SKM-1 (cell line): Measurements from ENCODE around the gene RPAP2.
"Not testable (repeated sequence)": the region's sequence is repeated elsewhere in the genome, so short reads cannot be mapped to it uniquely, and the experiment has no call there.

Experiments
- DNase-seq: peaks from one replicate; lab custom pipeline; 2025; ENCODE audit not compliant: unreplicated experiment; lab: John Stamatoyannopoulos, UW

RPAP2 gene

DNA sequence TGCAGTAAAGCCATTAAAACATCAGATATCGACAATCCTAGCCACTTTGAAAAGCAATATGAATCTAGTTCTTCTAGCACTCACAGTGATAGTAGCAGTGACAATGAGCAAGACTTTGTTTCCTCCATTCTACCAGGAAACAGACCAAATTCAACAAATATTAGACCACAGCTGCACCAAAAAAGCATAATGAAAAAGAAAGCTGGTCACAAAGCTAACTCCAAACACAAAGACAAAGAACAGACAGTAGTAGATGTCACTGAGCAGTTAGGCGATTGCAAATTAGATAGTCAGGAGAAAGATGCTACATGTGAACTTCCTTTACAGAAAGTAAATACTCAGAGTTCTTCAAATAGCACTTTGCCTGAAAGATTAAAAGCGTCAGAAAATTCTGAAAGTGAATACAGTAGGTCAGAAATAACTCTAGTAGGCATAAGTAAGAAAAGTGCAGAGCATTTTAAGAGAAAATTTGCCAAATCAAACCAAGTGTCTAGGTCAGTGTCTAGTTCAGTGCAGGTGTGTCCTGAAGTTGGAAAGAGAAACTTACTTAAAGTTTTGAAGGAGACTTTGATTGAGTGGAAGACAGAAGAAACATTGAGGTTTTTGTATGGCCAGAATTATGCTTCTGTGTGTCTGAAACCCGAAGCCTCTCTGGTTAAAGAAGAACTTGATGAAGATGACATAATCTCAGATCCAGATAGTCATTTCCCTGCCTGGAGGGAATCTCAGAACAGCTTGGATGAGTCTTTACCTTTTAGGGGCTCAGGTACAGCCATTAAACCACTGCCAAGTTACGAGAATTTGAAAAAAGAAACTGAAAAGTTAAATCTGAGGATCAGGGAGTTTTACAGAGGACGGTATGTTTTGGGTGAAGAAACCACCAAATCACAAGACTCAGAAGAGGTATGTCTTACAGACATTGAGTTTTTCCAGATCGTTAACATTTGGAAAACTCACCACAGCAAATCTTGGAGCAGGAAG is 24.9 kb downstream of the RPAP2 start:
- no peak for DNase-seq

DNA sequence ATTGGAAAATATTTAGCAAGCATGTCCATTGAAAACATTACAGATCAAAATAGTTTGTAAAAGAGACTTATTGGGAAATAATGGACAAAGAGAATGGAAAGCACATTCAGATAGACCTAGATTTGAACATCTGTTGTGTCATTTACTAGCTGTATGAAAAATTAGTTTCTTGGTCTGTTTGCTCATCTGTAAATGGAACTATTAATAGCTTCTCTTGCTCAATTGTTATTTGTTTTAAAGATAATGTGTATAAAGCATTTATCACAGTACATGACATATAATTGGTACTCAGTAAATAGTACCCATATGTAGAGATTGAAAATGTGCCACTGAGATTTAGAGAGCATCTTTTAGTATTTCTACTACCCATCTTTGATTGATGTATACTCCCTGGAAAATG is 25.9 kb downstream of the RPAP2 start:
- DNase-seq = no peak

DNA sequence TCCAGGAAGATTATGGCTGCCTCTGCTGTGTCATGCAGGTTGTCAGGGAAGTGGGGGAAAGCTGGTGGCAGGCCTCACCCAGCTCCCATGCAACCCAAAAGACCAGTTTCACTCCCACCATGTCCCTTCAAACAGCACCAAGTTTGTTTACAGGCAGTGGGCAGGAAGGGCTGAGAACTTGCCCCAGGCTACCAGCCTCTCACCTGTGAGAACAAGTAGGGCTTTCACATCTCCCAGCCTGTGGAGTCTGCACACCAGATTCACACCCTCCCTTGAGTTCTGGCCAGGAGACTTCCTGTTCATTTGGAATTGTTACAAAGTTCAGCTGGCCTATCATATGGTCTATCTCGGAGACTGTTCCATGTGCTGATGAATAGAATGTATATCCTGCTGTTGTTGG is 27.8 kb downstream of the RPAP2 start:
- DNase-seq = no peak

DNA sequence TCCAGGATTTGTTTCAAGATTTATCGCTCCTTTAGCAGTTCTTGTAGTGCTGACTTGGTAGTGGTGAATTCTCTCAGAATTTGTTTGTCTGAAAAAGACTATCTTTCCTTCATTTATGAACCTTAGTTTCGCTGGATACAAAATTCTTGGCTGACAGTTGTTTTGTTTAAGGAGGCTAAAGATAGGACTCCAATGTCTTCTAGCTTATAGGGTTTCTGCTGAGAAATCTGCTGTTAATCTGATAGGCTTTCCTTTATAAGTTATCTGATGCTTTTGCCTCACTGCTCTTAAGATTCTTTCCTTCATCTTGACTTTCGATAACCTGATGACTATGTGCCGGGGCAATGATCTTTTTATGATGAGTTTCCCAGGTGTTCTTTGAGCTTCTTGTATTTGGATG is 28.9 kb downstream of the RPAP2 start:
- no peak for DNase-seq

DNA sequence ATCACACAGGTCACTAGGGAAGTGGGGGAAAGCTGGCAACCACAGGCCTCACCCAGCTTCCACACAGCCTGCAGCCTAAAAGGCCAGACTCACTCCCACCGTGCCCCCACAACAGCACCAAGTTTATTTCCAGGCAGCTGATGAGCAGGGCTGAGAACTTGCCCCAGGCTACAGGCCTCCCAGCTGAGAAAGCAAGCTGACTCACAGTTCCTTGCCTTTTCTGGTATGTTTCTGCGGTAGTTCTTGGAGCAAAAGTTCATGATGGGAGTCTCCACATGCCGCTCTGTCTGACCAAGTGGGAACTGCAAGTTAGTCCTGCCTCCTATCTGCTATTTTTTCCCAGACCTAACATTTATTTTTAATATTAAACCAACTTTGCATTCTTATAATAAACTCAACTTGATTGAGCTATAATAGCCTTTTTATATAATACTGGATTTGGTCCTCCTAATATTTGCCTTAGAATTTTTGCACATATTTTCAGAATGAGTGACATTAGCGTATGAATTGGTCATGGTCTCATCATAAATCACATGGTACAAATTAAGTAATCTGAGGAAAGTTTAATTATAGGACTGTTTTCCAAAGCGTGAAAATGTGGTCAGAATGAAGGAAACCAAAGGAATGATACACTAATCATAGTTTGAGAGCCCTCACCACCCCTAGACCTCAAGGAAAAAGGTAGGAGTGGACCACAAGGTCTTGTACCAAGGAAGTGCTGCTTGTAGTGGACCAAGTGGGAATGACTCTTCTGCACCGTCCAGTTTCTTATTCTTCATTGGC is 30.7 kb downstream of the RPAP2 start:
- no peak for DNase-seq

DNA sequence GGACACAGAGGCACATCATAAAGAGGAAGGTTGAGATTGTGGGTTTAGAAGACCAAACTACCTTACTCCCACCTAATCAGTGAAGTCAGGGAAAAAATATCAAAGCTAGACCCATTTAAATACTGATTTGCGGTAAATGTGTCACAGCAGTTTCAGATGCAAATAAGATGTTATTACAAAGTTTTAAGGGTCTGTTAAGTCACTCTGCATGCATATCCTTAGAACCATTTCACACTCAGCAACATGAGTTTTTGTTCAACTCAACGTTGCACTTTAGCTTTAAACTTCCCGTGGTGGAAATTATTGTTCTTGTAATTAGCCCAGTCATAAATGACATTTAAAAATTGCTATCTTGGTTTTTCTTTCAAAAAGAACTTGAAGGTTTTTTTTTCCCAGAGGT is 34.8 kb downstream of the RPAP2 start:
- no peak for DNase-seq

DNA sequence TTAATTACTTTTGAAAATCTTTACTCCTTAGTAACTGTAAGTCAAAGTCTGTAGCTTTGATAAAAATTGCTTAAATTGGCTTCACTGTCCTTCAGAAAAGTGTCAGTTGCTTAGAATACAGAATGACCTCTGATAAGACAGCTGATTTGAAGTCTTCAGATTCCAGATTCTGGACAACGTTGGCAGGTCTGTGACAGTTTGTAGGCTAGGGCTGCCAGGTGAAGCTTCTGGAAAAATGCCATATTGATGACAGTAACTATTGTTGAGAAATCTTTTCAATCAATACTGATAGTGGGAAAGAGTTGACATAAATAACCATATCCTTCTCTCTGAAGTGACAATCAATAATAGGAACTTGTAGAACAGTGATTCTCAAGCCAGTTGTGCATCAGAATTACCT is 41.3 kb downstream of the RPAP2 start:
- DNase-seq = no peak

DNA sequence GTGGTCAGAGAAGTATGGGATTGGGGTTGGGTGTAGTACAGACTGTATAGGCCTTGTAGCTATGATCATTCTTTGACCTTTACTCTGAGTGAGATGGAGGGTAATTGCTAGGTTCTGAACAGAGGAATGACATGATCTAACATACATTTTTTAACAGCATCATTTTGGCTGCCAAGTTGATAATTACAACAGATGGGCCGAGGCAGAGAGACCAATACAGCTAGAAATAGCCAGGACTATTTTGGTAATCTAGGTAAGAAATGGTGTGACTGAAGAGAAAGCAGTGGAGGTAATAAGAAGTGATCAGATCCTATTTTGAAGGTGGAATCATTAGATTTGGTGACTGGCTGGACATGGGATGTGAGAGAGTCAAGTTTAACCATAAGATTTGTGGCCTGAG is 43.5 kb downstream of the RPAP2 start:
- no peak for DNase-seq

DNA sequence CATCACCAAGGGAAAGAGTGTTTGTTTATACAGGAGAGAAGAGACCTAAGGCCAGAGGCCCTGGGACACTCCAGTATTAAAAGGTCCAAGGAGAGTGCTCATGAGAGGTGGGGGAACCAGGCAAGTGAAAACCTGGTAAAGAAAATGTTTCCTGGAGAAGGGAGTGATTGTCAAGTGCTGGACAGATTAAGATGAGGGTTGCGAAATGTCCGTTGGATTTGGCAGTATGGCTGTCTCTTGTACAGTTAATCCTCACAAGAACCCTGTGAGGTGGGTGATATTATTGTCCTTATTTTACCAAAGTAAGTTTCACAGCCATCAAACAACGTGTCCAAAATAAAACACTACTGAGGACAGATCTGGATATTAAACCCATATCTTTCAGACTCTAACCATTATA is 44.2 kb downstream of the RPAP2 start:
- DNase-seq = no peak

DNA sequence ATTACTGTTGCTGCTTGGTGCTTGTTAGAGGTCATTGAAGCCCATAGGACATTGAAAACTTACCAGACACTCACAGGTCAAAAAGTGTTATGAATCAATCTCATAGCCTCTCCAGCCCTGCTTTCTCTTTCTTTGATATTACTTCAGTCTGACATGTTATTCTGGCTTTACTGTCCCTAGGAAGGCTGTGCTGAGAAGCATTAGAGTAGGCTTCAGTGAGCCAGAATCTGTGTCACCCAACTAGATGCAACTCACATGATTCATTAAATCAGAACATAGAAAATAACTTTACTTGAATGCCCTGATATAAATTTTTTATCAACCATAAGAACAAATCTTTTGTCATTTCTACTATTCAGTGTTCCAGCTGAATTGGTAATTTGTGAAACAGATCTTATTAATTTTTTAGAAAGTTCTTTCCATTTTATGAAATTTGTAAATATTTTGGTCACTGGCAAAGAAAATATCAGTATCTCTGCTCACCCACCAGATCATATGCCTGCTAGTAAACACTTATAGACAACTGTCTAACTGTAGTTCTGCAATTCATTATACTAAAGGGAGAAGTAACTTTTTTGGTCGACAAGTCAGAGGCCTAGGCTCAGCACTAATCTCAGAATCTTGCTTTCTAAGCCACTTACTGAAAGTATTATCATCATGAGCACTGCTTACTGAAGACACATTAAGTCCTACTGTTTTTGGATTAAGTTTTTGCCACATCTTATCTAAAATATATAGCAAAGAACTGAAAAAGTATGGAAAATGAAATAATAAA is 48.2 kb downstream of the RPAP2 start:
- DNase-seq = no peak

DNA sequence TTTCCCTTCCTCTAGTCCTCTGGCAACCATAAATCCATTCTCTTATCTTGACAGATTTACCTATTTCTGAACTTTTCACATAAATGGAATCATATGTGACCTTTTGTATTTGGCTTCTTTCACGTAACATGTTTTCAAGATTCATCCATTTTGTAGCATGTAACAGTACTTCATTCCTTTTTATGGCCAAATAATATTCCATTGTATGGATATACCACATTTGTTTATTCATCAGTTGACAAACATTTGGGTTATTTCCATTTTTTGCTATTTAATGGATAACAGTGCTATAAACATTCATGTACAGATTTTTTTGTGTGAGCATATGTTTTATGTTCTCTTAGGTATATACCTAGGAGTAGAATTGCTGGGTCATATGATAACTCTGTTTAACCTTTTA is 54.0 kb downstream of the RPAP2 start:
- no peak for DNase-seq

DNA sequence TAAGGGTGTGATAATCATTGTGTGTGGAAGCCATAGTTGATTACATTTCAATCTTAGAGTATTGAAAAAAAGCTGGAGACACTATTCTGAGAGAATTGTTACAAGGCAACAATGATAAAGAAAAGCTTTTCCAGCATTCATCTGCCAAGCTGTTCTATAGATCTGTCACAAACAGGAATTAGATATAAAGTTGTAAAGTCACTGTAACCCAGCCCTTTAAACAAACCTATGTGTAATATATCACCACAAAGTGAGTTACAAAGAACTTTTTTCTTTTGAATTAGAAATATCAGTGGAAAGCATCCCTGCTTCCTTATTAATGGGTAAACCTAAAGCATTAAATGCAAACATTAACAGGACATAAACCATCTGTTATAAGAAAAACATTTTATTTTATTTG is 55.4 kb downstream of the RPAP2 start:
- no peak for DNase-seq

DNA sequence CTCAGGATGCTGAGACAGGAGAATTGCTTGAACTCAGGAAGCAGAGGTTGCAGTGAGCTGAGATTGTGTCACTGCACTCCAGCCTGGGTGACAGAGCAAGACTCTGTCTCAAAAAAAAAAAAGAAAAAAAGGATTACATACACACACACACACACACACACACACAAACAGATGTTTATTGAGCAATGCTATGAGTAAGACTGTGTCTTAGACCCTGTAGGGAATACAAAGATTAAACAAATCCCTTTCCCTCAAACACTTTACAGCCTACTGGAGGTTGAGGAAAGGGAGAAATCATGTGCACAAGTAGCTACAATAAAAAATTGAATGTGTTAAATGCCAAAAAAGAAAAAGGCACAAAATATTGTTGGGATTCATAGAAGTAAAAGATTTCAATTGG is 58.1 kb downstream of the RPAP2 start:
- DNase-seq = no peak

DNA sequence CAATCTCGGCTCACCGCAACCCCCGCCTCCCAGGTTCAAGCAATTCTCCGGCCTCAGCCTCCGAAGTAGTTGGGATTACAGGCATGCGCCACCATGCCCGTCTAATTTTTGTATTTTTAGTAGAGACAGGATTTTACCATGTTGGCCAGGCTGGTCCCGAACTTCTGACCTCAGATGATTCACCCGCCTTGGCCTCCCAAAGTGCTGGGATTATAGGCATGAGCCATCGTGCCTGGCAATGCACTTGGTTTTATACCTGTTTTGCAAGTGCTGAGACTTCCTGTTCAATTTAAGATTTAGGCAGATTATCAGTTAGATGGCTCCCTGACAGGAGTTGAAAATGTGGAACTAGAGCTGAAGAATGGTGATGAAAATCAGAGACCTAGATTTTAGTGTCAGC is 60.5 kb downstream of the RPAP2 start:
- not testable (repeated sequence) for DNase-seq

DNA sequence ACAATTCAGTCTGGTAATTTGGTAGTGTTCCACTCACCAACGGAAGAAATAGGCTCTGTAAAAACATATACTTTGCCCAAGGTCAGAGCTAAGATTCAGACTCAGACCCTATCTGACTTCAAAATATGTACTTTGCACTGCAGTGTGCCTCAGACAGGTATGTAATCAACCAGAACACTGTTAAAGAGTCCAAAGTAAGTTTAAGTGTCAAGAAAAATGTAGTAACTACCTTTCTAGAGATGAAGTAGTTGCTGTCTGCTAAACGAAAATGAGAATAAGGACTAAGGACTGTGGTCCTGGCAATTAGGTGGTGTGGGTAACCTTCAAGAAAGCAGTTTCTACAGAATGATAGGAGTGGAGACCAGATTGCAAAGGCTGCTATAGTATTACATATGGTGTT is 61.1 kb downstream of the RPAP2 start:
- no peak for DNase-seq

DNA sequence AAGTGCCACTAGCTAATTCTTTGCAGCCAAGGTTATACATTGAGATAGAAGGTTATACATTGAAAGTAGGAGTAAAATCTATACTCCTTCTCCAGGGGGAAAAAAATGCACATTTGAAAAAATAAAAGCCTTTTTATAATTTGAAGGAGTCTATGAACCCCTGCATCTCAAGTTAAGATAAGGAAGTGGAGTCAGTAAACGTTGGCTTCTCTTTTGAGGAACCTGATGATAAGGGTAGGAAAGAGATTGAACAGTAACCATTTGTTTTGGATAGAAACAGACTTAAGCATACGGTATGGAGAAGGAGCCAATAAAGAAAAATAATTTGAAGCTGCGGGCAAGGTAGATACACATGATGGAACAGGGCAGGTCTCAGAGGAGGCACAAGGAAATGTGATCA is 64.1 kb downstream of the RPAP2 start:
- no peak for DNase-seq

DNA sequence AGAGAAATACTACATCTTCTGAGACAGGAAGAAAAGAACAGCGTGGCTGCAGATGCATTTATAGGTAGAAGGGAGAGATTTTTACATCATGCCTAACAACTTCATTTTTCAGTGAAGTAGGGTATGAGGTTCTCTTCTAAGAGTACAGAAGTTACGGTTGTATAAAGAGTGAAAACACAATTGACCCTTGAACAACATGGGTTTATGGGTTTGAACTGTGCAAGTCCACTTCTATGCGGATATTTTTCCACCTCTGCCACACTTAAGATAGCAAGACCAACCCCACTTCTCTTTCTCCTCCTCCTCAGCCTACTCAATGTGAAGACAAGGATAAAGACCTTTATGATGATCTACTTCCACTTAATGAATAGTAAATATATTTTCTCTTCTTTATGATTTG is 64.5 kb downstream of the RPAP2 start:
- DNase-seq = no peak

DNA sequence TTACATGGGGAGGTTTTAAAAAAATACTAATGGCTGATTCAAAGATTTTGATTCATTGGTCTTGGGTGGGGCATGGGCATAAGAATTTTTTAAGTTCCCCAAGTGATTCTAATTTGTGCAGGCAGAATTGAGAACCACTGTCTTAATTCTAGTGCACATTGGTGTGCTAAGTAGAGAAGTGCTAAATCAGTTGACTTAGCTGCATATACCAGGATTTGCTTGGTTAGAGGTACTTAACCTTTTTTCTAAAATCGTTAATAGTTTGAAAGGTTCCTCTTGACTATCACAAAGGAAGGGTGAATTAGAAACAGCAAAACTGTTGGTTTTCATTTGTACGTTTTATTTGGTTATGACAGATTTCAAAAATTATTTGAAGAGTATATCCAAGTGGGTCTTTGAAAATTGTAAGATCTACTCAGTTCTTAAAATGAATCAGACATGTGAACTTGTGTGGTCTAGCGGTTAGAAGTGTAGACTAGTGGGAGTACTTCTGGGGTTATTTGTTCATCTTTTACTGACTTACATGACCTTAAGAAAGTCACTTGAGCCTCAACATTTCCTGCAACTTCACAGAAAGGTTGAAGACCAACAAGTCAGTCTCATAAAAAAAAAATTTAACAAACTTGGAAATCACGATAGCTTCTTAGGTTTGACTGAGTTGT is 66.7 kb downstream of the RPAP2 start:
- DNase-seq = no peak

DNA sequence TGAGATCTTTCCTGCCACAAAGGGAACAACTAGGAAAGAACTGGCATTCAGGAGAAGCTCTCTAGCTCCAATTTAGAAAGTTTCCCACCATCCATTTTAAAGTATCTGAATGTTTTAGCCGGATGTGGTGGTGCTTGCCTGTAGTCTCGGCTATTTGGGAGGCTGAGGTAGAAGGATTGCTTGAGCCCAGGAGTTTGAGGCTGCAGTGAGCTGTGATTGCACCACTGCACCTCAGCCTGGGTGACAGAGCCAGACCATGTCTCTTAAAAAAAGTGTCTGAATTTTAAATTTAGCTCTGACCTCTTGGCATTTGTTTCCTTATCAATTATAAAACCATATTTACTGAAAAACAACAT is 67.2 kb downstream of the RPAP2 start:
- DNase-seq = no peak

DNA sequence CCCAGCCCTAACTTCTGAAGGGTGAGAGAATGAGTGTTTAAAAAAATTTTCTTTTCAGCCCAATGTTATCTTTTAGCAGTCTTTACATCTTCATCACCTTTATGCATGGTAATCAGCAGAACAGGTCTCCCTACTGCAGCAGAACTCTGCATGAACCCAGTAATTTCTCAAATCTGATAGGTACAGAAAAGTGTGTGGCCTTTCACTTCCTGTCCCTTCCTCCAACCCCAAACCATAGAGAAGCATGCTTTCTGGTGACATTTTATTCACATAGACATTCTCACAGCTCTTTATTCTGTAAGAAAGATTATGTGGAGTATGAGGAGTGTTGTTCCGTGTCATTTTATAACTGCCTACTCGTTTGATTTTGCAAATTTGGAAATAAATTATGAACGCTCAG is 68.6 kb downstream of the RPAP2 start:
- no peak for DNase-seq

DNA sequence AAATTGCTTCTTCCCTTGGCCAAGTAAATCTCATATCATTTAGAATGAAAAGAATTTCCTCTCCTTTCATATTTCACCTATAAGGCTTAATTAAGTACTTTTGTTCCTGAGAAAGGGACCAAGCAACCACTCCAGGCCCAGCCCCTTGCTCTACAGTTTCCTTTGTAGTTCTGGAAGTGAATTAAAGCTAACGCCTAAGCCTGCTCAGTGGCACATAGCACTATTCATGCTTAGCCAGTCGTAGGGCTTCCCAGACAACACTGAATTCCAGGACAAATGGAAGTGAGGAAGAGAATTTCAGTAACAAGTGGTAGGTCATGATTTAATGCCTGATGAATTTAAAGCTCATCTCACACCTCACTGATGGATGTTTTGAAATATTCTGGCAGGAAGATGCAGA is 73.3 kb downstream of the RPAP2 start:
- DNase-seq = no peak
